GM19043 (cell line): ENCODE data around the gene CREB3L1.

ENCODE experiments used
- ATAC-seq: cut with Tn5 transposase; IDR thresholded peaks from one replicate; pipeline ENCODE4 v1.9.1; 2021; ENCODE audit warnings: low read depth; ENCODE audit not compliant: unreplicated experiment

CREB3L1 gene

GRCh38 chr11:46271875-46272815 lies 5.3 kb upstream of the CREB3L1 start:
- no peak for ATAC-seq

GRCh38 chr11:46272816-46273427 lies 4.5 kb upstream of the CREB3L1 start:
- no peak for ATAC-seq

GRCh38 chr11:46273511-46274205 lies 3.8 kb upstream of the CREB3L1 start:
- ATAC-seq: no peak

GRCh38 chr11:46275964-46276641 lies 1.4 kb upstream of the CREB3L1 start:
- ATAC-seq: no peak

- no peak for ATAC-seq
These were observed 195 bp upstream of the CREB3L1 start for GRCh38 chr11:46277313-46277621.

- no peak for ATAC-seq
These were observed 1.1 kb downstream of the CREB3L1 start for GRCh38 chr11:46278387-46279125.

- ATAC-seq: no peak
These were observed 2.0 kb downstream of the CREB3L1 start for GRCh38 chr11:46279126-46280099.

GRCh38 chr11:46280706-46281105 lies 3.2 kb downstream of the CREB3L1 start:
- ATAC-seq: no peak

- no peak for ATAC-seq
These were observed 3.9 kb downstream of the CREB3L1 start for GRCh38 chr11:46281371-46281831.

GRCh38 chr11:46285173-46285572 lies 7.7 kb downstream of the CREB3L1 start:
- ATAC-seq: no peak

- no peak for ATAC-seq
These were observed 8.2 kb downstream of the CREB3L1 start for GRCh38 chr11:46285594-46286033.

- no peak for ATAC-seq
These were observed 9.3 kb downstream of the CREB3L1 start for GRCh38 chr11:46286789-46287188.

GRCh38 chr11:46288451-46288850 lies 11.0 kb downstream of the CREB3L1 start:
- no peak for ATAC-seq

GRCh38 chr11:46290011-46290410 lies 12.5 kb downstream of the CREB3L1 start:
- ATAC-seq: no peak

GRCh38 chr11:46290598-46291309 lies 13.3 kb downstream of the CREB3L1 start:
- ATAC-seq: no peak

- no peak for ATAC-seq
These were observed 14.1 kb downstream of the CREB3L1 start for GRCh38 chr11:46291441-46292150.

GRCh38 chr11:46293066-46293465 lies 15.6 kb downstream of the CREB3L1 start:
- no peak for ATAC-seq

- ATAC-seq: no peak
These were observed 16.2 kb downstream of the CREB3L1 start for GRCh38 chr11:46293641-46294103.
